IMR-90 (cell line): Measurements from ENCODE around the gene R3HDM4. TPM values are rescaled to one million over a fixed set of nuclear protein-coding genes. Genes with fewer than 3 reads are reported as not detected.

Experiments
- ATAC-seq: fragments of 200-7000 bp; cut with Tn5 transposase; 2 replicates; pipeline ENCODE4 v1.9.1; 2020; ENCODE audit warnings: low read depth, mild to moderate bottlenecking, moderate library complexity
- BruUV-seq: library from RNA; stranded (reverse); fragments of 400-500 nt; replicated peaks from 2 replicates; lab custom pipeline; 2021; lab: Mats Ljungman, UMichigan
- CTCF ChIA-PET: fragments of 300-600 bp; formaldehyde crosslinking; extraction: SDS; loops from one replicate; lab custom pipeline; 2021; ENCODE audit warnings: antibody characterized with exemption; lab: Yijun Ruan, JAX
- POLR2A ChIA-PET: fragments of 300-600 bp; sonication (Branson Sonifier 250); formaldehyde crosslinking; loops from one replicate; lab custom pipeline; 2022; ENCODE audit warnings: antibody characterized with exemption; ENCODE audit not compliant: unreplicated experiment; lab: Charles Lee
- DNase-seq: peaks from one replicate; pipeline ENCODE4 v3.0.0; 2013
- H2AFZ ChIP-seq: replicated peaks from 2 replicates; pipeline ENCODE3; 2013; ENCODE audit warnings: low read length, mild to moderate bottlenecking; ENCODE audit not compliant: poor library complexity
- H2AK5ac ChIP-seq: 2 replicates; pipeline ENCODE4 v1.6.1; 2013; ENCODE audit warnings: low read depth, low read length, inconsistent platforms
- H2AK9ac ChIP-seq: replicated peaks from 2 replicates; pipeline ENCODE3; 2013; ENCODE audit warnings: mild to moderate bottlenecking, low read depth, low read length, moderate library complexity; ENCODE audit not compliant: poor library complexity
- H2BK120ac ChIP-seq: 2 replicates; pipeline ENCODE4 v1.6.1; 2013; ENCODE audit warnings: low read depth, low read length, inconsistent platforms
- H2BK15ac ChIP-seq: 3 replicates; pipeline ENCODE4 v1.6.1; 2013; ENCODE audit warnings: low read depth, low read length, inconsistent platforms
- H2BK20ac ChIP-seq: 2 replicates; pipeline ENCODE4 v1.6.1; 2013; ENCODE audit warnings: low read depth, mild to moderate bottlenecking, inconsistent platforms, low read length, moderate library complexity
- H2BK5ac ChIP-seq: 2 replicates; pipeline ENCODE4 v1.6.1; 2013; ENCODE audit warnings: mild to moderate bottlenecking, low read depth, low read length, inconsistent platforms; ENCODE audit not compliant: poor library complexity, severe bottlenecking
- H3K14ac ChIP-seq: replicated peaks from 2 replicates; pipeline ENCODE4 v1.6.1; 2013; ENCODE audit warnings: low read depth, low read length, inconsistent platforms
- H3K18ac ChIP-seq: 2 replicates; pipeline ENCODE4 v1.6.1; 2013; ENCODE audit warnings: low read depth, low read length, control low read depth
- H3K23ac ChIP-seq: 2 replicates; pipeline ENCODE4 v1.6.1; 2013; ENCODE audit warnings: low read depth, low read length, inconsistent platforms
- H3K27ac ChIP-seq: 2 replicates; pipeline ENCODE4 v1.5.1; 2013; ENCODE audit warnings: mild to moderate bottlenecking, control low read depth, low read length; ENCODE audit not compliant: insufficient read depth
- H3K27me3 ChIP-seq: 2 replicates; pipeline ENCODE4 v1.6.1; 2013; ENCODE audit warnings: low read length; ENCODE audit not compliant: control insufficient read depth, insufficient read depth
- H3K36me3 ChIP-seq: 2 replicates; pipeline ENCODE4 v1.6.1; 2013; ENCODE audit warnings: low read length, mixed read lengths; ENCODE audit not compliant: control insufficient read depth, insufficient read depth
- H3K4ac ChIP-seq: 2 replicates; pipeline ENCODE4 v1.6.1; 2013; ENCODE audit warnings: low read depth, low read length, inconsistent platforms
- H3K4me1 ChIP-seq: 2 replicates; pipeline ENCODE4 v1.6.1; 2013; ENCODE audit warnings: low read length, mixed read lengths; ENCODE audit not compliant: control insufficient read depth, insufficient read depth
- H3K4me2 ChIP-seq: 2 replicates; pipeline ENCODE4 v1.6.1; 2013; ENCODE audit warnings: low read depth, mild to moderate bottlenecking, control low read depth, low read length, moderate library complexity
- H3K4me3 ChIP-seq: 2 replicates; pipeline ENCODE4 v1.5.1; 2013; ENCODE audit warnings: low read depth, mild to moderate bottlenecking, control low read depth, low read length, moderate library complexity; ENCODE audit not compliant: insufficient read depth
- H3K56ac ChIP-seq: 2 replicates; pipeline ENCODE4 v1.6.1; 2013; ENCODE audit warnings: low read length, inconsistent platforms; ENCODE audit not compliant: insufficient read depth; ENCODE audit errors: extremely low read depth
- H3K79me1 ChIP-seq, 2 experiments: 2 replicates each; pipeline ENCODE4 v1.6.1; 2013; ENCODE audit warnings: low read length in 2 of 2, inconsistent platforms in 1 of 2, low read depth in 1 of 2
- H3K9ac ChIP-seq: 2 replicates; pipeline ENCODE4 v1.6.1; 2013; ENCODE audit warnings: low read depth, low read length, control low read depth
- H3K9me1 ChIP-seq: 2 replicates; pipeline ENCODE4 v1.6.1; 2013; ENCODE audit warnings: low read length, inconsistent platforms; ENCODE audit not compliant: insufficient read depth
- H3K9me3 ChIP-seq: 2 replicates; pipeline ENCODE4 v1.6.1; 2013; ENCODE audit warnings: low read length; ENCODE audit not compliant: control insufficient read depth, insufficient read depth
- H4K20me1 ChIP-seq: 2 replicates; pipeline ENCODE4 v1.6.1; 2013; ENCODE audit warnings: low read length, inconsistent platforms; ENCODE audit not compliant: insufficient read depth
- H4K5ac ChIP-seq: 2 replicates; pipeline ENCODE4 v1.6.1; 2013; ENCODE audit warnings: mild to moderate bottlenecking, low read depth, low read length, control low read depth
- H4K8ac ChIP-seq, 2 experiments: 2 replicates each; pipeline ENCODE4 v1.6.1; 2013; ENCODE audit warnings: low read depth in 2 of 2, low read length in 2 of 2, control low read depth in 1 of 2, inconsistent platforms in 1 of 2
- H4K91ac ChIP-seq: 2 replicates; pipeline ENCODE4 v1.6.1; 2013; ENCODE audit warnings: low read depth, low read length, inconsistent platforms; ENCODE audit not compliant: insufficient read depth
- CEBPB ChIP-seq: IDR thresholded peaks from 2 replicates; pipeline ENCODE4 v1.6.1; 2012; ENCODE audit warnings: low read depth, low read length, improper control_type of control experiment
- CHD1 ChIP-seq: IDR thresholded peaks from 2 replicates; pipeline ENCODE4 v1.6.1; 2012; ENCODE audit warnings: low read depth, low read length, improper control_type of control experiment
- CTCF ChIP-seq: conservative IDR thresholded peaks from 2 replicates; pipeline ENCODE4 v1.5.1; 2012; ENCODE audit warnings: mild to moderate bottlenecking, low read depth, low read length, improper control_type of control experiment
- ELK1 ChIP-seq: fragments of 150-350 bp; IDR thresholded peaks from 2 replicates; pipeline ENCODE4 v1.6.1; 2016; ENCODE audit warnings: low read depth, mild to moderate bottlenecking, low read length, moderate library complexity, borderline replicate concordance
- MAFK ChIP-seq: IDR thresholded peaks from 2 replicates; pipeline ENCODE4 v1.6.1; 2012; ENCODE audit warnings: low read depth, low read length, improper control_type of control experiment
- MAZ ChIP-seq: IDR thresholded peaks from 2 replicates; pipeline ENCODE4 v1.6.1; 2012; ENCODE audit warnings: low read depth, mild to moderate bottlenecking, low read length, improper control_type of control experiment, moderate library complexity, borderline replicate concordance
- MXI1 ChIP-seq: IDR thresholded peaks from 2 replicates; pipeline ENCODE4 v1.6.1; 2012; ENCODE audit warnings: low read depth, mild to moderate bottlenecking, low read length, moderate library complexity, borderline replicate concordance
- NFE2L2 ChIP-seq: fragments of 150-350 bp; IDR thresholded peaks from 2 replicates; pipeline ENCODE4 v1.6.1; 2016; ENCODE audit warnings: low read depth, mild to moderate bottlenecking, low read length
- RCOR1 ChIP-seq: IDR thresholded peaks from 2 replicates; pipeline ENCODE4 v1.6.1; 2012; ENCODE audit warnings: mild to moderate bottlenecking, low read length, improper control_type of control experiment; ENCODE audit not compliant: insufficient replicate concordance
- RFX5 ChIP-seq: IDR thresholded peaks from 2 replicates; pipeline ENCODE4 v1.8.0; 2012; ENCODE audit warnings: low read depth, mild to moderate bottlenecking, low read length, moderate library complexity
- WGBS, 2 experiments: methylation state at CpG; one replicate each; pipeline versions ENCODE4 v1.1.5 to v1.1.7; 2013; ENCODE audit warnings: missing lambda C conversion rate in 2 of 2; ENCODE audit not compliant: insufficient read length in 1 of 2; ENCODE audit errors: extremely low coverage in 2 of 2; 5-methylcytosine and 5-hydroxymethylcytosine counted together
- dilution Hi-C: fragments of 300-500 bp; cut with HindIII; formaldehyde crosslinking; loops from one replicate; pipeline ENCODE4 v1.14.3; 2018; ENCODE audit warnings: low sequenced_read_pairs; ENCODE audit not compliant: unreplicated experiment
- in situ Hi-C: fragments of 300-500 bp; cut with MboI; formaldehyde crosslinking; loops from 3 replicates; pipeline ENCODE4 v1.14.3; 2019; ENCODE audit warnings: low sequenced_read_pairs, inconsistent platforms, mixed read lengths
- intact Hi-C: fragments of 100-400 bp; cut with micrococcal nuclease; formaldehyde crosslinking; loops from 2 replicates; pipeline ENCODE4 v1.10.0; 2022
- polyA plus RNA-seq, 3 experiments: library from polyadenylated mRNA; depleted of rRNA; stranded (reverse); fragments of >200 nt; gene quantifications; 2 replicates each; pipeline ENCODE4 v1.2.3, GENCODE V29; 2012; ENCODE audit warnings: low replicate concordance in 1 of 3
- total RNA-seq: library from RNA; depleted of rRNA; stranded (reverse); fragments of >200 nt; gene quantifications from 2 replicates; pipeline ENCODE4 v1.2.3, GENCODE V29; 2012

Gene R3HDM4
- total and polyA plus RNA-seq, 2 of the 4 experiments (the other 2 are of a cell fraction), result 9.0 to 51.5 TPM

GRCh38 chr19:896999-897398, 16.0 kb downstream of the R3HDM4 start:
- in situ Hi-C loops (no loop called here), intact Hi-C loops (no loop called here), dilution Hi-C loops (no loop called here)
- Histone ChIP-seq H3K4ac (no peak overlapping the region), H3K14ac (no peak overlapping the region), H3K56ac (no peak overlapping the region), H2BK20ac (no peak overlapping the region), H4K20me1 (peaks cover 23% of the 10 kb centered on the region), H2AFZ (no peak overlapping the region), H2BK120ac (no peak overlapping the region), H3K9ac (no peak overlapping the region), H3K4me1 (no peaks in the 10 kb centered on the region), H2AK5ac (no peak overlapping the region), H2BK5ac (no peak overlapping the region), H3K27ac (no peak overlapping the region), H3K79me1 (peaks cover 0 to 20% of the 10 kb centered on the region in 2 experiments; a peak in 3 of 4 replicates), H3K18ac (no peak overlapping the region), H3K4me2 (no peak overlapping the region), H4K8ac (no peak overlapping the region), H3K23ac (no peak overlapping the region), H2BK15ac (no peak overlapping the region), H3K9me1 (peaks cover 6% of the 10 kb centered on the region), H3K27me3 (no peaks in the 10 kb centered on the region), H3K9me3 (no peaks in the 10 kb centered on the region), H2AK9ac (no peak overlapping the region), H4K5ac (no peak overlapping the region), H3K4me3 (no peak overlapping the region), H4K91ac (no peak overlapping the region), H3K36me3 (peaks cover 24% of the 10 kb centered on the region; the same call in 1 of the 2 replicates)
- no peak for ATAC-seq
- no peak for DNase-seq
- WGBS, 2 experiments, result 89% methylated on average over 1 of the region's 11 CpGs; no CpG with 5 or more reads in 1 of the 2 experiments
- ChIA-PET POLR2A (no interaction called here), CTCF (no interaction called here)
- BruUV-seq, result no TSS peak
- TF ChIP-seq NFE2L2 (no peak), RFX5 (no peak), MAZ (no peak), RCOR1 (no peak), MAFK (no peak), CHD1 (no peak), CEBPB (no peak), CTCF (no peak), ELK1 (no peak), MXI1 (no peak)
